ENCODE data around the gene ARSD.

The ARSD gene

DNA sequence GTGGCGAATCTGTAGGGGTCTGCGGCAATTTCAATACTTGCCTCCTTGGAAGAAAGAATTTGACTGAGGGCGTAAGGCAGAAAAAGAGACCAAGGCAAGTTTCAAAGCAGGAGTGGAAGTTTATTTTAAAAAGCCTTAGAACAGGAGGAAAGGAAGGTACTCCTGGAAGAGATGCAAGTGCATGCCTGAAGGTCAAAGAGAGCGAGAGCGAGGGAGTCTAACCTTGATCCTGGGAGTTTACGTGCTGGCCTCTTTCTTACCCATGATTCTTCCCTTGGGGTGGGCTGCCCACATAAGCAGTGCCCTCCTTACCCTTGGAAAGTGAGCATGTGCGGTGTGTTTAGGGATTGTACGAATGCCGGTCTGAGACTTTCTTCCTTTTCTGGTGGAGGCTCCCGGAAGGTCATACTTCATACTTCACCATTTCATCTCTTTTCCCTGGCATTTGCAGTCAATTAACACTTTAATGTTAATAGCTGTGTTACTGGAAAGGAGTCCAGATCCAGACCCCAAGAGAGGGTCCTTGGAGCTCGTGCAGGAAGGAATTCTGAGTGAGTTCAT, 40.0 kb downstream of the ARSD start:
- H3K36me3 ChIP-seq (ENCODE audit: insufficient read depth, low read length), result no peaks in the 10 kb centered on the region
- peak overlapping the region; percentile 79 for H3K27ac ChIP-seq
- H3K4me3 ChIP-seq, result peak overlapping the region; percentile 64
- no peak for DNase-seq (ENCODE audit: low read depth, low spot score)
- peak overlapping the region; percentile 59 for H3K9ac ChIP-seq (ENCODE audit: insufficient read length)
- no peaks in the 10 kb centered on the region for H3K9me3 ChIP-seq (ENCODE audit: low read depth, low read length)
- TF ChIP-seq POLR2AphosphoS5 (IDR thresholded peaks at IDR 0.05; ENCODE audit: borderline replicate concordance, low read depth, low read length) (no peak), FOXP2 (optimal IDR thresholded peaks at IDR 0.05; ENCODE audit: control extremely low read depth, extremely low read length, insufficient read depth) (no peak), EZH2 (IDR thresholded peaks at IDR 0.05) (no peak)

DNA sequence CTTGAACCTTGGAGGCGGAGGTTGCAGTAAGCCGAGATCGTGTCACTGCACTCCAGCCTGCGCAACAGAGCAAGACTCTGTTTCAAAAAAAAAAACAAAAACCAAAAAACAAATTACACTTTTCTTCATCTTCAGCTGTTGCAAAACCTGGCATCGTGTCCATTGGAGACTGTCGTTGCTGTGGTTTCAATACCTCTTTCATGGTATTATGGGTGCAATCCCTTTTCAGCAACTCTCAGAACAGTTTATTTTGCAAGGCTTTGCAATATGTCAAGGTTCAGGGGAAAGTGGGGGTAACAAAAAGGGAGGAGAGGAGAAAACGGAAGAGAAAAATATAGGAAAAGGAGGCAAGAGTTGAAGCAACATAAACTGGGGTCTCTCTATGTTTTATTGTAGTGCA, 40.8 kb downstream of the ARSD start:
- Histone ChIP-seq H3K4me3 (no peak overlapping the region), H3K36me3 (ENCODE audit: insufficient read depth, low read length) (no peaks in the 10 kb centered on the region), H3K9me3 (ENCODE audit: low read depth, low read length) (no peaks in the 10 kb centered on the region), H3K9ac (ENCODE audit: insufficient read length) (no peak overlapping the region), H3K27ac (no peak overlapping the region)
- DNase-seq (ENCODE audit: low read depth, low spot score), result no peak
- TF ChIP-seq FOXP2 (optimal IDR thresholded peaks at IDR 0.05; ENCODE audit: control extremely low read depth, extremely low read length, insufficient read depth) (no peak), EZH2 (IDR thresholded peaks at IDR 0.05) (no peak), POLR2AphosphoS5 (IDR thresholded peaks at IDR 0.05; ENCODE audit: borderline replicate concordance, low read depth, low read length) (no peak)

DNA sequence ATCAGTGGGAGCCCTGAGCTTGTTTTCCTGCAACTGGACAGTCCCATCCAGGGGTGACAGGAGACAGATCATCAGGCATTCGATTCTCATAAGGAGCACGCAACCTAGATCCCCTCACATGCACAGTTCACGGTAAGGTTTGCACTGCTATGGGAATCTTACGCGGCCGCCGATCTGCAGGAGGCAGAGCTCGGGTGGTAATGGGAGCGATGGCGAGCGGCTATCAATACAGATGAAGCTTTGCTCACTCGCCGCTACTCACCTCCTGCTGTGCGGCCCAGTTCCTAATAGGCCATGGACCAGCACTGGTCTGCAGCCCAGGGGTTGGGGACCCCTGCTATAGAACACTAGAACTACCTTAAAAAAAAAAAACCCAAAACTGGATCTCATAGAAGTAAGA, 45.4 kb downstream of the ARSD start:
- Histone ChIP-seq H3K27ac (no peak overlapping the region), H3K4me3 (no peak overlapping the region), H3K36me3 (ENCODE audit: insufficient read depth, low read length) (no peaks in the 10 kb centered on the region; the same call in 1 of the 2 replicates), H3K9me3 (ENCODE audit: low read depth, low read length) (no peaks in the 10 kb centered on the region), H3K9ac (ENCODE audit: insufficient read length) (no peak overlapping the region)
- no peak for DNase-seq (ENCODE audit: low read depth, low spot score)
- TF ChIP-seq POLR2AphosphoS5 (IDR thresholded peaks at IDR 0.05; ENCODE audit: borderline replicate concordance, low read depth, low read length) (no peak), EZH2 (IDR thresholded peaks at IDR 0.05) (no peak), FOXP2 (optimal IDR thresholded peaks at IDR 0.05; ENCODE audit: control extremely low read depth, extremely low read length, insufficient read depth) (no peak)

- Histone ChIP-seq H3K9me3 (ENCODE audit: low read depth, low read length) (no peaks in the 10 kb centered on the region), H3K36me3 (ENCODE audit: insufficient read depth, low read length) (no peaks in the 10 kb centered on the region; the same call in 1 of the 2 replicates), H3K27ac (no peak overlapping the region), H3K9ac (ENCODE audit: insufficient read length) (no peak overlapping the region), H3K4me3 (no peak overlapping the region)
- no peak for DNase-seq (ENCODE audit: low read depth, low spot score)
- TF ChIP-seq POLR2AphosphoS5 (IDR thresholded peaks at IDR 0.05; ENCODE audit: borderline replicate concordance, low read depth, low read length), result no peak
- TF ChIP-seq EZH2 (IDR thresholded peaks at IDR 0.05), result no peak
- TF ChIP-seq FOXP2 (optimal IDR thresholded peaks at IDR 0.05; ENCODE audit: control extremely low read depth, extremely low read length, insufficient read depth), result no peak
Observed at GRCh38 chrX:2879670-2880069, 49.5 kb downstream of the ARSD start.

GRCh38 chrX:2878563-2878962, 50.6 kb downstream of the ARSD start:
- Histone ChIP-seq H3K4me3 (no peak overlapping the region), H3K9ac (ENCODE audit: insufficient read length) (no peak overlapping the region), H3K9me3 (ENCODE audit: low read depth, low read length) (no peaks in the 10 kb centered on the region), H3K27ac (no peak overlapping the region), H3K36me3 (ENCODE audit: insufficient read depth, low read length) (no peaks in the 10 kb centered on the region; the same call in 1 of the 2 replicates)
- TF ChIP-seq EZH2 (IDR thresholded peaks at IDR 0.05) (no peak), POLR2AphosphoS5 (IDR thresholded peaks at IDR 0.05; ENCODE audit: borderline replicate concordance, low read depth, low read length) (no peak), FOXP2 (optimal IDR thresholded peaks at IDR 0.05; ENCODE audit: control extremely low read depth, extremely low read length, insufficient read depth) (no peak)
- no peak for DNase-seq (ENCODE audit: low read depth, low spot score)

- Histone ChIP-seq H3K9me3 (ENCODE audit: low read depth, low read length) (no peaks in the 10 kb centered on the region), H3K4me3 (no peak overlapping the region), H3K27ac (peak overlapping the region; percentile 46; the same call in 1 of the 2 replicates), H3K9ac (ENCODE audit: insufficient read length) (no peak overlapping the region), H3K36me3 (ENCODE audit: insufficient read depth, low read length) (no peaks in the 10 kb centered on the region; the same call in 1 of the 2 replicates)
- DNase-seq (ENCODE audit: low read depth, low spot score), result no peak
- TF ChIP-seq FOXP2 (optimal IDR thresholded peaks at IDR 0.05; ENCODE audit: control extremely low read depth, extremely low read length, insufficient read depth) (no peak), POLR2AphosphoS5 (IDR thresholded peaks at IDR 0.05; ENCODE audit: borderline replicate concordance, low read depth, low read length) (no peak), EZH2 (IDR thresholded peaks at IDR 0.05) (no peak)
Observed at GRCh38 chrX:2875798-2876399, 53.2 kb downstream of the ARSD start.

- Histone ChIP-seq H3K27ac (no peak overlapping the region), H3K4me3 (no peak overlapping the region), H3K9me3 (ENCODE audit: low read depth, low read length) (no peaks in the 10 kb centered on the region), H3K9ac (ENCODE audit: insufficient read length) (no peak overlapping the region), H3K36me3 (ENCODE audit: insufficient read depth, low read length) (no peaks in the 10 kb centered on the region; the same call in 1 of the 2 replicates)
- no peak for DNase-seq (ENCODE audit: low read depth, low spot score)
- TF ChIP-seq EZH2 (IDR thresholded peaks at IDR 0.05) (no peak), FOXP2 (optimal IDR thresholded peaks at IDR 0.05; ENCODE audit: control extremely low read depth, extremely low read length, insufficient read depth) (no peak), POLR2AphosphoS5 (IDR thresholded peaks at IDR 0.05; ENCODE audit: borderline replicate concordance, low read depth, low read length) (no peak)
Observed at GRCh38 chrX:2875136-2875481, 54.0 kb downstream of the ARSD start.

DNA sequence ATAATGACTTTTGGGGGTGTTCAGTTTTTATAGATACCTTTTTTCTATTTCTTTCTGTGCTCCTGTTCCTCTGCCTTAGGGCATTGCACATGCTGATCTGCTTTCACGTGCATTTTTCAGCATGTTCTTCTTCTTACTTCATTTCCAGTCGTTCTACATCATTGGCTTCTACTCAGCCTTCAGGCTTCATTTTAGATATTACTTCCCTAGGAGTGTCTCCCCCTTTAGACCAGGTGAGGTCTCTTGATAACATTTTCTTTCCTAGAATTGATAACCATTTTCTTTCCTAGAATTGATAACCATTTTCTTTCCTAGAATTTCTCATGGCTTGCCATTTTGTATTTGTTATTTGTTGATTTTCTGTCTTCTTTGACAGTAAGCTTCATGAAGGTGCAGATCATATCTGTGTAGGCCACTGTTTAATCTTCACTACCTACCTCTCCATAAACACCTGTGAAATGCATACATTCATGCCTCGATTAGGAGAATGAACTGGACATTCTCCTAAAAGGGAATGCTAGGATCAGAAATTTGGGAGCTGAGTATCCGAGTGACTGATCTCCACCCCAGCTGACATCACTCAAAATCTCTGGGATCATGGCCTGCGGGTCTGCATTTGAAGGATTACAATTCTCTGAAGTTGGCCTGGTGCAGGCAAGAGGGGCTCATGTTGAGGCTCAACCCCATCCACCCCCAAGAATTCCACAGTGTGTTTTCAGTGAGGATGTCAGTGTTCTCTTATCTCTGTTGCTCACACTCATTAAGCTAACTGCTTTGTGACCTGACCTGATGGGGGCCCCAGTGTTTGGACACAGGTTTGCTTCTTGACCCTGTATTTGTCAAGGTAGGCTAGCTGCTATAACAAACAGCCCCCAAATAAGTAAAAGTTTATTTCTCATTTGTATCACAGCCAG, 54.7 kb downstream of the ARSD start:
- Histone ChIP-seq H3K27ac (no peak overlapping the region), H3K36me3 (ENCODE audit: insufficient read depth, low read length) (no peaks in the 10 kb centered on the region; the same call in 1 of the 2 replicates), H3K4me3 (no peak overlapping the region), H3K9ac (ENCODE audit: insufficient read length) (no peak overlapping the region), H3K9me3 (ENCODE audit: low read depth, low read length) (no peaks in the 10 kb centered on the region)
- no peak for DNase-seq (ENCODE audit: low read depth, low spot score)
- TF ChIP-seq FOXP2 (optimal IDR thresholded peaks at IDR 0.05; ENCODE audit: control extremely low read depth, extremely low read length, insufficient read depth) (no peak), EZH2 (IDR thresholded peaks at IDR 0.05) (no peak), POLR2AphosphoS5 (IDR thresholded peaks at IDR 0.05; ENCODE audit: borderline replicate concordance, low read depth, low read length) (no peak)

All from SK-N-MC (cell line).